GM10266 (cell line): Measurements from ENCODE around the gene DHRS9.

Source experiments
- DNase-seq: peaks from one replicate; pipeline ENCODE4 v3.0.0; 2012; ENCODE audit errors: extremely low spot score
- TF ChIP-seq, protein P1 (sequence below): IDR thresholded peaks from 2 replicates; pipeline ENCODE4 v1.5.1; 2012; ENCODE audit warnings: mild to moderate bottlenecking, low read depth; ENCODE audit not compliant: control insufficient read depth, insufficient read depth; ENCODE audit errors: missing control alignments

The DHRS9 gene

GRCh38 chr2:169108099-169108884 is 38.9 kb downstream of the DHRS9 start:
- no peak for DNase-seq
- TF ChIP-seq, protein P1, sequence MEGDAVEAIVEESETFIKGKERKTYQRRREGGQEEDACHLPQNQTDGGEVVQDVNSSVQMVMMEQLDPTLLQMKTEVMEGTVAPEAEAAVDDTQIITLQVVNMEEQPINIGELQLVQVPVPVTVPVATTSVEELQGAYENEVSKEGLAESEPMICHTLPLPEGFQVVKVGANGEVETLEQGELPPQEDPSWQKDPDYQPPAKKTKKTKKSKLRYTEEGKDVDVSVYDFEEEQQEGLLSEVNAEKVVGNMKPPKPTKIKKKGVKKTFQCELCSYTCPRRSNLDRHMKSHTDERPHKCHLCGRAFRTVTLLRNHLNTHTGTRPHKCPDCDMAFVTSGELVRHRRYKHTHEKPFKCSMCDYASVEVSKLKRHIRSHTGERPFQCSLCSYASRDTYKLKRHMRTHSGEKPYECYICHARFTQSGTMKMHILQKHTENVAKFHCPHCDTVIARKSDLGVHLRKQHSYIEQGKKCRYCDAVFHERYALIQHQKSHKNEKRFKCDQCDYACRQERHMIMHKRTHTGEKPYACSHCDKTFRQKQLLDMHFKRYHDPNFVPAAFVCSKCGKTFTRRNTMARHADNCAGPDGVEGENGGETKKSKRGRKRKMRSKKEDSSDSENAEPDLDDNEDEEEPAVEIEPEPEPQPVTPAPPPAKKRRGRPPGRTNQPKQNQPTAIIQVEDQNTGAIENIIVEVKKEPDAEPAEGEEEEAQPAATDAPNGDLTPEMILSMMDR = no peak

DNA sequence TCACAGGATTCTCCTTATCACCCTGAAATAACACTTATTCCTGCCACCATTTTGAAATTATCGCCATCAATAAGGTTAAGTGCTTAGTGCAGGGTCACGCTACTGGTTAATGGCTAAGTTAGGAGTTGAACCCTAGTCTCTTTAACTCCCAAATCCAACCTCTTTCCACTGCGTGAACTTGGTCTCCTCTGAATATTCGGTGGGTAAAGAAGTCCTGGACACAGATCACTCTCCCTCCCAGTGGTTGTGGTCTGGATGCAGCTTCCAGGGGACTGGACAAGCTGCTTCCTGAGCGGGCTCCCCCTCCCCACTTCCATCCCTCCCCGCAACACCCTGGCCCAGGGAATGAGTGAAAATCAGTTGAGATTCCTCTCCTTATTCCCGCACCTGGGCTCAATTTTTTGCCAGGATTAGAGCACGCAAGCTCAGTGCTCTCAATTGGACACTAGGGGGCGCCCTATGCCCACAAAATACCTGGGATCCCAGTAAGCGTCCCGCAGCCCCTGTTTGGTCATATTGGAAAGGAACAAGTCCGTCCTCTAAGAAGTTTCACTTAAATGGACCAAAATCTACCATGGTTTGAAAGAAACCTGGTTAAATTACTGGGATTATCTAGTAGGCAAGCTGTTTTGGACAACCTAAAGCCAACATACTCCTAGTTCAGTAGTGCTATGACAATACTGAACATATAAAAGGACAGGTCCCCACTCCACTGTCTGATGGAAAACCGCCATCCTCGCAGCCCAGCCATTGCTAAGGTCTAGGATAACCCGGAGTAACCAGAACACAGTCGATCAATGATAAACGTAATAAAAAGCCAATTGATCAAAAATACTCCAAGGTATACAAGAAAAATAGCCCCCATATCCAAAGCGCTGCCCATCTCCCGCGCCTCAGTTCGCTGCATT is 40.4 kb downstream of the DHRS9 start:
- TF ChIP-seq, protein P1 = peak; percentile 86
- DNase-seq = peak; percentile 57

DNA sequence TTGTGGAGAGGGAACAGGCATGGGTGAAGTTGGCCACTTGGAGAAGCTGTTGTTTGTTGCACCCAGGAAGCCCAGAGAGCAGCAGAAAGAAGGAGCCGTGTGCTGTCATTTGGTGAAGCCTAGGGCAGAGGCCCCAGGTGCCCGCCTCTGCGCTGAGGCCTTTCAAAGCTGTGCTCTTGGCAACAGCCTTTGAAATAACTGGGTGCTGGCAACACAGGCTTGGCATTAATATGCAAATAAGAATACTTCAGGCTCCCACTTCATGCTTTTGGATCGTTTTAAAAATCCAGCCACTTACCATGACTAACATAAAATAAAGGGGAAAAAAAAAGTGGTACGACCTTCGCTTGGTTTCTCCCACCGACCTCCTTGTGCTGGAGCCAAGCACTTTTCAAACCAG is 41.1 kb downstream of the DHRS9 start:
- TF ChIP-seq, protein P1 = no peak

GRCh38 chr2:169110916-169111315 is 41.6 kb downstream of the DHRS9 start:
- DNase-seq = no peak
- TF ChIP-seq, protein P1 = no peak

More for the DNA sequence above, 41.1 kb downstream of the DHRS9 start:
- no peak for DNase-seq

DNA sequence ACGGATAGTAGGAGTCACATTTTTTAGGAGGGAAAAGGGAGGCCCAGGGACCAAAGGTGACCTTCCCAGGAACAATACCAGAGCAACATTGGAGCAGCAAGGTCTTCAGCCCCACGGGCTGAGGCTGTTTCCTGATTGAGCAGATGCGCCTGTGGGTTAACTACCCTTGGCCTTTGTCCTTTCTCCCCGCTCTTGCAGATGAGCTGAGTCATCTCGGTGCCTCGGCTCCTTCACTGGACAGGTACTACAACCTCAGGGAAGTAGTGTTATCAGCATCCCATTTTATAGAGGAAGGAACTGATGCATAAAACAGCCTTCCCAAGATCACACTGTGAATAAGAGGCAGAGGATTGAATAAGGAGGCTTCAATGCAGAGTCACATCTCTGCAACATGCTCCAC is 43.5 kb downstream of the DHRS9 start:
- no peak for DNase-seq
- TF ChIP-seq, protein P1 = no peak

DNA sequence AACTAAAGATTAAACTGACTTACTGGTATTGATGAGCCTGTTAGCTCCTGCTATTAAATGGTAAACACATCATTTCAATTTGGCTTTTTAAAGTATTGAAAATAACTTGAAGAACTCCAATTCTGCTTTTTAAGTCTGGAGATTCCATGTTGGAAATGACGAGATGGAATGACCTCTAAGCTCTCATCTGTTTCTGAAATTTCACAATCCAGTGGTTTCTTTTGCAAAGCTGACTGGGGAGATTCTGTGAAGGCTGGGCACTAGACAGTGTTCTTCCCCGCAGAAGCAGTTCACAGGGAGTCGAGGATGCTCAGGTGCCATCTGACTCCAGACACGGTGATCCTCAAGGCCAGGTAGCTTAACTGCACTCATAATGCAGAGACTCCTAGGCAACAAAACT is 44.7 kb downstream of the DHRS9 start:
- no peak for DNase-seq
- TF ChIP-seq, protein P1 = no peak

GRCh38 chr2:169116327-169116726 is 47.0 kb downstream of the DHRS9 start:
- TF ChIP-seq, protein P1 = no peak
- DNase-seq = no peak
